Smooth muscle cell (in vitro differentiated cells): ENCODE results near the gene SERPINB12. TPM values are rescaled to one million over a fixed set of nuclear protein-coding genes. Genes with fewer than 3 reads are reported as not detected.

Experiments
- DNase-seq: peaks from one replicate; lab custom pipeline; 2025; ENCODE audit not compliant: unreplicated experiment; lab: John Stamatoyannopoulos, UW
- H2AFZ ChIP-seq: fragments of 200-600 bp; sonication (generic); 2 replicates; pipeline ENCODE4 v1.6.0; 2016; ENCODE audit warnings: antibody characterized with exemption, low read depth, mild to moderate bottlenecking
- H3F3A ChIP-seq: fragments of 200-600 bp; sonication (generic); 2 replicates; pipeline ENCODE4 v1.6.0; 2017; ENCODE audit warnings: antibody characterized with exemption, low read depth
- H3K27ac ChIP-seq: fragments of 200-600 bp; sonication (generic); 2 replicates; pipeline ENCODE4 v1.5.1; 2016; ENCODE audit warnings: low read depth, mild to moderate bottlenecking
- H3K27me3 ChIP-seq: fragments of 200-600 bp; sonication (generic); 2 replicates; pipeline ENCODE4 v1.6.1; 2016; ENCODE audit warnings: low read depth, mild to moderate bottlenecking
- H3K36me3 ChIP-seq: fragments of 200-600 bp; sonication (generic); 2 replicates; pipeline ENCODE4 v1.5.1; 2016; ENCODE audit warnings: low read depth
- H3K4me1 ChIP-seq: fragments of 200-600 bp; sonication (generic); 2 replicates; pipeline ENCODE4 v1.5.1; 2016; ENCODE audit warnings: low read depth
- H3K4me2 ChIP-seq: fragments of 200-600 bp; sonication (generic); 2 replicates; pipeline ENCODE4 v1.6.0; 2016; ENCODE audit warnings: mild to moderate bottlenecking
- H3K4me3 ChIP-seq: fragments of 200-600 bp; sonication (generic); 2 replicates; pipeline ENCODE4 v1.5.1; 2016; ENCODE audit warnings: mild to moderate bottlenecking
- H3K79me2 ChIP-seq: fragments of 200-600 bp; sonication (generic); 2 replicates; pipeline ENCODE4 v1.6.0; 2016; ENCODE audit warnings: low read depth, mild to moderate bottlenecking
- H3K9ac ChIP-seq: fragments of 200-600 bp; sonication (generic); 2 replicates; pipeline ENCODE4 v1.6.0; 2016; ENCODE audit warnings: low read depth
- H3K9me3 ChIP-seq: fragments of 200-600 bp; sonication (generic); replicated peaks from 2 replicates; pipeline ENCODE4 v1.5.1; 2016; ENCODE audit warnings: low read depth
- H4K20me1 ChIP-seq: fragments of 200-600 bp; sonication (generic); 2 replicates; pipeline ENCODE4 v1.6.0; 2016; ENCODE audit warnings: low read depth
- WGBS: methylation state at CpG from one replicate; pipeline ENCODE4 v1.1.7; 2016; ENCODE audit warnings: low lambda C conversion rate; 5-methylcytosine and 5-hydroxymethylcytosine counted together
- polyA plus RNA-seq: library from polyadenylated mRNA; unstranded; fragments of >200 nt; fragmentation: Nextera tagmentation; extraction: Ambion mirVana; gene quantifications from 2 replicates; pipeline ENCODE4 v1.2.1, GENCODE V29; 2016
- total RNA-seq: library from RNA; depleted of rRNA; stranded (reverse); fragments of >200 nt; gene quantifications from 2 replicates; pipeline ENCODE4 v1.2.3, GENCODE V29; 2014
- TF ChIP-seq, protein P1 (sequence below): fragments of 200-600 bp; sonication (generic); IDR thresholded peaks from 2 replicates; pipeline ENCODE4 v1.5.1; 2017; ENCODE audit warnings: borderline replicate concordance, mild to moderate bottlenecking, antibody characterized with exemption; ENCODE audit not compliant: insufficient read depth, poor library complexity, severe bottlenecking

SERPINB12 gene
- total and polyA plus RNA-seq, 2 experiments from 2014 or later, result 1.3 to 16.4 TPM

DNA sequence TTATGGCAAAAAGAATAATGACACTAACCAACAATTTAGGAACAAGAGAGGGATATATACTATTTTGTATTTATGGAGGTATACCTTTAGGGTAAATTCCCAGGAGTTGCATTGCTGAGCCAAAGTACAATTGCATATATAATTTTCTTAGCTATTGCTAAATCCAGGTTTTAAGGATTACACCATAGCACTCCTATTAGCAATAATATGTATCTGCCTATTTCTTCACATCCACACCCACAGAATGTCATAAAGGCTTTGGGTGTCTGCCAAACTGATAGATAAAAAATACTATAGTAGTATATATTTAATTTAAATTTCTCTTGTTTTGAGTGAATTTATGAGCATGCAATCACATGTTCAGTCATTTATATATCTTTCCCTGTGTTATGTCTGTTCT, 33.5 kb downstream of the SERPINB12 start:
- H3K27me3 ChIP-seq, result no peaks in the 10 kb centered on the region
- no peak overlapping the region for H3K4me2 ChIP-seq
- no peak overlapping the region for H3K9ac ChIP-seq
- H3K4me3 ChIP-seq, result no peak overlapping the region
- no peaks in the 10 kb centered on the region for H3K79me2 ChIP-seq
- H3K27ac ChIP-seq, result no peak overlapping the region
- no peak overlapping the region for H2AFZ ChIP-seq
- no peaks in the 10 kb centered on the region for H3K9me3 ChIP-seq
- H4K20me1 ChIP-seq, result no peaks in the 10 kb centered on the region
- H3K36me3 ChIP-seq, result no peaks in the 10 kb centered on the region
- no peaks in the 10 kb centered on the region for H3K4me1 ChIP-seq
- TF ChIP-seq, protein P1, sequence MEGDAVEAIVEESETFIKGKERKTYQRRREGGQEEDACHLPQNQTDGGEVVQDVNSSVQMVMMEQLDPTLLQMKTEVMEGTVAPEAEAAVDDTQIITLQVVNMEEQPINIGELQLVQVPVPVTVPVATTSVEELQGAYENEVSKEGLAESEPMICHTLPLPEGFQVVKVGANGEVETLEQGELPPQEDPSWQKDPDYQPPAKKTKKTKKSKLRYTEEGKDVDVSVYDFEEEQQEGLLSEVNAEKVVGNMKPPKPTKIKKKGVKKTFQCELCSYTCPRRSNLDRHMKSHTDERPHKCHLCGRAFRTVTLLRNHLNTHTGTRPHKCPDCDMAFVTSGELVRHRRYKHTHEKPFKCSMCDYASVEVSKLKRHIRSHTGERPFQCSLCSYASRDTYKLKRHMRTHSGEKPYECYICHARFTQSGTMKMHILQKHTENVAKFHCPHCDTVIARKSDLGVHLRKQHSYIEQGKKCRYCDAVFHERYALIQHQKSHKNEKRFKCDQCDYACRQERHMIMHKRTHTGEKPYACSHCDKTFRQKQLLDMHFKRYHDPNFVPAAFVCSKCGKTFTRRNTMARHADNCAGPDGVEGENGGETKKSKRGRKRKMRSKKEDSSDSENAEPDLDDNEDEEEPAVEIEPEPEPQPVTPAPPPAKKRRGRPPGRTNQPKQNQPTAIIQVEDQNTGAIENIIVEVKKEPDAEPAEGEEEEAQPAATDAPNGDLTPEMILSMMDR, result no peak
- no peak for DNase-seq
- H3F3A ChIP-seq, result no peaks in the 10 kb centered on the region

DNA sequence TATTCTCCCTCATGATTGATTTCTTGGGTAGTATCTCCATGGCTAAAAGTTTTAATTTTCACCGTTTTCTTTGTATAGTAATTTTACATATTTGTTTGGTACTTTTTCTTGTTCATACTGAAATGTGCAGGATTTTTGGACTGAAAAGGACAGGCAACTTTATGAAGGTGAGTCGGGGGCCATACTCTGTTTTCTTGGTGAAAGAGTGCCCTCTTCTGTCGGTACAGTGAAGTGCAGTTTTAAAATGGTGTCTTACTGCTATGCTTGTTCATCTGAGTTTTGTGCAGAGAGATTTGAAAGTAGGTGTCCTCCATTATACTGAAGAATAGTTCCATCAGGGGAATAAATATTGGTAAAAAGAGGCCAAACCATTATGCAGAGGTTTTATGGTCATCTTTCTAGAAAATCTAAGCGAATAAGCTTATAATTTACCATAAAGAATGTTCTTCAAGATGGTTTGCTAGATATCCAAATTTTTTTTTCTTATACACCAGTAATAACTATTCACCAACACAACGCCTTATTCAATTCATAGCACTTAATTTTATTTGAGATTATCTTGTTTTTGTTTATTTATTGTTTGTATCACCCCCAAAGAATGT, 36.3 kb downstream of the SERPINB12 start:
- DNase-seq, result no peak
- Histone ChIP-seq H2AFZ (peak overlapping the region; percentile 34), H3K27ac (no peak overlapping the region), H3K27me3 (no peaks in the 10 kb centered on the region), H3F3A (no peaks in the 10 kb centered on the region), H3K4me3 (no peak overlapping the region), H3K9me3 (no peaks in the 10 kb centered on the region), H4K20me1 (no peaks in the 10 kb centered on the region), H3K79me2 (no peaks in the 10 kb centered on the region), H3K4me2 (no peak overlapping the region), H3K4me1 (no peaks in the 10 kb centered on the region), H3K9ac (no peak overlapping the region), H3K36me3 (no peaks in the 10 kb centered on the region)
- TF ChIP-seq, protein P1, result peak; percentile 75
- 5% methylated on average over 5 of the region's 5 CpGs for WGBS

DNA sequence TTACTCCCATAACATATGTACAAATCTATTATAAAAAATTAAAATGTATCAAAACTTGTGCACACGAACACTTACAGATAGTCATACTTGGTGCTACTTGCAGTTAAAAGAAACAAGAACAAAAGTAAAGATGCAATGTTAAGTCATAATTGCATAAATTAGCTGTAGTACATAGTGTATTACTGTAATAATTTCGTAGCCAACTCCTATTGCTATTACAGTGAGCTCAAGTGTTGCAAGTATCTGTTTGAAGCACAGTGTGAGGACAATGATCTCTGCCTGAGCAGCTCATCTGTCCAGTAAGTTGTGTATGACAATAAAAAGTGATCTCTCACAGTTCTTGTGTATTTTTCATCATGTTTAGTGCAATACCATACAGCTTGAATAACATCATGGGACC, 37.4 kb downstream of the SERPINB12 start:
- H3K27ac ChIP-seq, result no peak overlapping the region
- no peaks in the 10 kb centered on the region for H3K27me3 ChIP-seq
- H3K9me3 ChIP-seq, result no peaks in the 10 kb centered on the region
- H3K36me3 ChIP-seq, result no peaks in the 10 kb centered on the region
- no peaks in the 10 kb centered on the region for H3K79me2 ChIP-seq
- H3K9ac ChIP-seq, result no peak overlapping the region
- H3F3A ChIP-seq, result no peaks in the 10 kb centered on the region
- no peaks in the 10 kb centered on the region for H4K20me1 ChIP-seq
- H3K4me1 ChIP-seq, result peaks cover 5% of the 10 kb centered on the region
- H3K4me2 ChIP-seq, result no peak overlapping the region
- no peak for DNase-seq
- no peak overlapping the region for H3K4me3 ChIP-seq
- TF ChIP-seq, protein P1, result no peak
- 71% methylated on average over 2 of the region's 2 CpGs for WGBS
- no peak overlapping the region for H2AFZ ChIP-seq

DNA sequence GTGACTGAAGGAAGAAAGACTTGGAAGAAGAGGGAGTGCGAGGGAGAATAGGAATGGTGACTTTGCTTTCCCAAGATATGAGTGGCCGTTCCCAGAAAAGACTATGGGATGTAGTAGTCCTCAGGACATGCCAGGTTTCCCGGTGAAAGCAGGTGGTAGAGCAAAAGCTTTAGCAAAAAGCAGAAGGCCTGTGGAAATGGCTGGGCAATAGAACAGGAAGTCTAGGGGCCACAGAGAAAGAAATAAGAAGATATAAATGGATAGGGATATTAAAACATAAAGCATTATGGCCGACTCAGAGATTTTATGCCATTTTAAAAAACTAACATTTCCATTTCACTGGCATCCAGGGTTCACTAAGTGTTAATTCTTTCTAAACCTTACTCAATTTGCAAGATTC, 43.8 kb downstream of the SERPINB12 start:
- Histone ChIP-seq H3K9ac (no peak overlapping the region), H3K4me1 (peaks cover 5% of the 10 kb centered on the region), H3K4me2 (peak overlapping the region; percentile 21), H2AFZ (no peak overlapping the region), H3K27me3 (no peaks in the 10 kb centered on the region), H3K36me3 (no peaks in the 10 kb centered on the region), H4K20me1 (no peaks in the 10 kb centered on the region), H3K9me3 (no peaks in the 10 kb centered on the region), H3F3A (no peaks in the 10 kb centered on the region), H3K79me2 (no peaks in the 10 kb centered on the region), H3K4me3 (no peak overlapping the region), H3K27ac (peak overlapping the region; percentile 55)
- no peak for DNase-seq
- 81% methylated on average over 4 of the region's 4 CpGs for WGBS
- TF ChIP-seq, protein P1, result no peak
